HepG2 (cell line): ENCODE data around the gene SLC2A8. TPM values are rescaled to one million over a fixed set of nuclear protein-coding genes. Genes with fewer than 3 reads are reported as not detected.

Source experiments
- AGO1 ChIP-seq: fragments of 200-400 bp; formaldehyde crosslinking; IDR thresholded peaks from 2 replicates; pipeline ENCODE4 v1.6.1; 2017; ENCODE audit warnings: mild to moderate bottlenecking, low read depth, low read length, moderate library complexity; ENCODE audit not compliant: poor library complexity, severe bottlenecking
- CCDC6 ChIP-seq: sonication (generic); formaldehyde crosslinking; IDR thresholded peaks from 2 replicates; pipeline ENCODE4 v1.8.1; 2022; ENCODE audit warnings: mild to moderate bottlenecking, missing genetic modification reagents, moderate library complexity
- DR1 ChIP-seq: sonication (generic); formaldehyde crosslinking; IDR thresholded peaks from 2 replicates; pipeline ENCODE4 v1.8.0; 2021; ENCODE audit warnings: mild to moderate bottlenecking, missing genetic modification reagents, inconsistent platforms
- E2F5 ChIP-seq: sonication (generic); formaldehyde crosslinking; conservative IDR thresholded peaks from 2 replicates; pipeline ENCODE4 v1.4.0; 2020; ENCODE audit warnings: missing genetic modification reagents
- ELK4 ChIP-seq: sonication (generic); formaldehyde crosslinking; IDR thresholded peaks from 2 replicates; pipeline ENCODE4 v1.9.0; 2021; ENCODE audit warnings: missing genetic modification reagents, borderline replicate concordance
- NCOR1 ChIP-seq: fragments of 200-600 bp; sonication (generic); IDR thresholded peaks from 2 replicates; pipeline ENCODE4 v1.7.0; 2017; ENCODE audit warnings: antibody characterized with exemption, low read length, borderline replicate concordance
- NRL ChIP-seq: sonication (generic); formaldehyde crosslinking; IDR thresholded peaks from 2 replicates; pipeline ENCODE4 v1.5.0; 2020; ENCODE audit warnings: missing genetic modification reagents, mild to moderate bottlenecking, moderate library complexity, borderline replicate concordance
- PHF21A ChIP-seq: sonication (generic); formaldehyde crosslinking; IDR thresholded peaks from 2 replicates; pipeline ENCODE4 v1.5.0; 2020; ENCODE audit warnings: mild to moderate bottlenecking, missing genetic modification reagents
- POGK ChIP-seq: sonication (generic); formaldehyde crosslinking; conservative IDR thresholded peaks from 2 replicates; pipeline ENCODE4 v1.8.0; 2022; ENCODE audit warnings: mild to moderate bottlenecking, moderate library complexity, missing genetic modification reagents
- TBX2 ChIP-seq: sonication (generic); formaldehyde crosslinking; IDR thresholded peaks from 2 replicates; pipeline ENCODE4 v1.5.0; 2020; ENCODE audit warnings: missing genetic modification reagents, mild to moderate bottlenecking, borderline replicate concordance
- TFDP1 ChIP-seq: IDR thresholded peaks from 2 replicates; pipeline ENCODE4 v1.6.1; 2016; ENCODE audit warnings: missing compliant biosample characterization, missing genetic modification reagents, borderline replicate concordance
- ZNF10 ChIP-seq: sonication (generic); formaldehyde crosslinking; IDR thresholded peaks from 2 replicates; pipeline ENCODE4 v1.4.0; 2020; ENCODE audit warnings: mild to moderate bottlenecking, low read depth, missing genetic modification reagents, borderline replicate concordance
- ZNF142 ChIP-seq: sonication (generic); formaldehyde crosslinking; IDR thresholded peaks from 2 replicates; pipeline ENCODE4 v1.4.0; 2020; ENCODE audit warnings: missing genetic modification reagents
- ZNF431 ChIP-seq: sonication (generic); formaldehyde crosslinking; IDR thresholded peaks from 2 replicates; pipeline ENCODE4 v1.9.0; 2022; ENCODE audit warnings: missing genetic modification reagents, low read depth, mild to moderate bottlenecking, borderline replicate concordance
- ZNF83 ChIP-seq: sonication (generic); formaldehyde crosslinking; IDR thresholded peaks from 2 replicates; pipeline ENCODE4 v1.4.0; 2020; ENCODE audit warnings: missing genetic modification reagents, mild to moderate bottlenecking, borderline replicate concordance
- polyA plus RNA-seq, 8 experiments: library from polyadenylated mRNA; depleted of rRNA in 3 of 8; stranded (reverse) in 7 of 8; unstranded in 1 of 8; fragments of >200 nt; fragmentation: Illumina TruSeq in 4 of 8; extraction: Trizol in 4 of 8; gene quantifications; 2 replicates each; pipeline versions ENCODE4 v1.2.1 to v1.2.3, GENCODE V29; 2011 to 2016; ENCODE audit warnings: low read depth in 4 of 8, missing spikeins in 1 of 8, mixed read lengths in 1 of 8; ENCODE audit not compliant: insufficient read depth in 1 of 8
- total RNA-seq, 5 experiments: library from RNA; depleted of rRNA; stranded (reverse); fragments of >200 nt; fragmentation: Illumina TruSeq; extraction: Trizol; gene quantifications; 2 replicates each; pipeline ENCODE4 v1.2.3, GENCODE V29; 2016; ENCODE audit warnings: low read depth in 1 of 5

The SLC2A8 gene
- total and polyA plus RNA-seq, 2 of the 13 experiments (the other 11 are each of a cell fraction or from before 2014, with no cell fraction given): 22.6 to 48.6 TPM

GRCh38 chr9:127396808-127397645 lies at the start of gene SLC2A8 (continued):
- TF ChIP-seq TFDP1 (CRISPR knock-in tag): peak; percentile 36; the same call in 1 of the 2 replicates
- 0 out of 2 replicates have a peak, but pooled peaks have one; percentile 59 for TF ChIP-seq ZNF431 (CRISPR knock-in tag)
- TF ChIP-seq NCOR1: peak; percentile 30; the same call in 1 of the 2 replicates
- TF ChIP-seq ZNF83 (CRISPR knock-in tag): no peak
- TF ChIP-seq ZNF10 (CRISPR knock-in tag): no peak
- TF ChIP-seq AGO1: peak; percentile 3
- TF ChIP-seq DR1 (CRISPR knock-in tag): peak; percentile 78
- TF ChIP-seq ELK4 (CRISPR knock-in tag): peak; percentile 35; the same call in 1 of the 2 replicates
- peak; percentile 66 for TF ChIP-seq POGK
- peak; percentile 61; the same call in 1 of the 2 replicates for TF ChIP-seq PHF21A
- no peak; the same call in 1 of the 2 replicates for TF ChIP-seq E2F5 (CRISPR knock-in tag)
- TF ChIP-seq CCDC6 (CRISPR knock-in tag): peak; percentile 46; the same call in 1 of the 2 replicates
- no peak for TF ChIP-seq NRL (CRISPR knock-in tag)
- TF ChIP-seq TBX2 (CRISPR knock-in tag): 0 out of 2 replicates have a peak, but pooled peaks have one; percentile 27
- TF ChIP-seq ZNF142: peak; percentile 54
